Central memory CD4-positive, alpha-beta T cell (primary cell): ENCODE measurements around the gene IRF1.
"Not testable (repeated sequence)": the region's sequence is repeated elsewhere in the genome, so short reads cannot be mapped to it uniquely, and the experiment has no call there.

Experiments used
- DNase-seq: peaks from one replicate; pipeline ENCODE4 v3.0.0; 2022

Gene IRF1

DNA sequence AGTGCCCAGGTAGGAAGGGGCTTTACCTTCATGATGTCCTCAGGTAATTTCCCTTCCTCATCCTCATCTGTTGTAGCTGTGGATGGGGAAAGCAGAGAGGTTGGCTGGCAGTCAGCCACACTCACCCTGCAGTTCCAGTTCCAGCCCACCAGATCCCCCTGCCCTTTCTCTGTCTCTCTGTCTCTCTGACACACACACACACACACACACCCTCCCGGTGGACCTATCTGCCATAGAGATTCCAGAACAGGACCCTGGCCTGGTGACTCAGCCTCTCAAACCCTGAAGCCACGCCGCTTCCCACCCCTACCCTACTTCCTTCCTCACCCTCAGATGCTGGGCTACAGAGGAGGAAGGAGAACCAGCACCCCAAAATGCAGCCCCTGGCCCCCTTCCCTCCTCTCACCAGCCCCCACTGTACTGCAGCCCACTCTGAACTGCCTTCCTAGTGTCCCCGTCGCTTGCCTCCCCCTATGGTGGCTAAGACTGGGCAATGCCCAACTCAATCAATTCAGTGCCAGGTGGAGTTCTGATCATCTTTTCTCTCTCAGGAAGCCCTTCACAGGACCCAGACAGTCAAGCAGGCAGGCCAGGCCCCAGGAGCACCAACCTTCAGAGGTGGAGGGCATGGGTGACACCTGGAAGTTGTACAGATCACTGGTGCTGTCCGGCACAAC lies 4.8 kb downstream of the IRF1 start:
- no peak for DNase-seq

DNA sequence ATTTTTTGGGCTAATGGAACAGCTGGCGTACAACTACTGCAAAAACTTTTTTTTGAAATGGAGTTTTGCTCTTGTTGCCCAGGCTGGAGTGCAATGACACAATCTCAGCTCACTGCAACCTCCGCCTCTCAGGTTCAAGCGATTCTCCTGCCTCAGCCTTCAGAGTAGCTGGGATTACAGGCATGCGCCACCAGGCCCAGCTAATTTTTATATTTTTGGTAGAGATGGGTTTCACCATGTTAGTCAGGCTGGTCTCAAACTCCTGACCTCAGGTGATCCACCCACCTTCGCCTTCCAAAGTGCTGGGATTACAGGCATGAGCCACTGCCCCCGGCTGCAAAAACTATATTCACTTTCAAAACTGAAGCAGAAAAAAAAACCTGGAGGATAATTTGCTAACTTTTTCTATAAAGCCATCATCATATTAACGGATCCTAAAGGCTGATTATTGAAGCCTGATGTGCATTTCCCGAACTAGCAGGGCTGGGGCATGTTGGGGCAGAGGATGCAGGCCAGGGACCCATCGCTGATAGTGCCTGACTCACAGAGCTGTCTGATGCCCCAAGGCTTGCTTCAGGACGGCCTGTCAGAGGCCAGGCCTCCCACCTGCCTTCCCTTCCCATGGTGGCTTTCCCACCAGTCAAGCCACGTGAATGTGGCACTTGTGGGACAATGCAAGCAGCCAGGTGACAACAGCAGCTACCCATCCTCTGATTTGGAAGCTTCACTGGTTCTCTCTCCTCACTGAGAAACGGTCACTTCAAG lies 5.5 kb downstream of the IRF1 start:
- DNase-seq = not testable (repeated sequence)

GRCh38 chr5:132484391-132484725 lies 6.2 kb downstream of the IRF1 start:
- no peak for DNase-seq

- no peak for DNase-seq
Measured at GRCh38 chr5:132483661-132484390, 6.7 kb downstream of the IRF1 start.

GRCh38 chr5:132483101-132483500 lies 7.5 kb downstream of the IRF1 start:
- DNase-seq = no peak

- DNase-seq = no peak
Measured at GRCh38 chr5:132481596-132482211, 8.9 kb downstream of the IRF1 start.

GRCh38 chr5:132480893-132481595 lies 9.5 kb downstream of the IRF1 start:
- no peak for DNase-seq

GRCh38 chr5:132480546-132480892 lies 10.1 kb downstream of the IRF1 start:
- no peak for DNase-seq

DNA sequence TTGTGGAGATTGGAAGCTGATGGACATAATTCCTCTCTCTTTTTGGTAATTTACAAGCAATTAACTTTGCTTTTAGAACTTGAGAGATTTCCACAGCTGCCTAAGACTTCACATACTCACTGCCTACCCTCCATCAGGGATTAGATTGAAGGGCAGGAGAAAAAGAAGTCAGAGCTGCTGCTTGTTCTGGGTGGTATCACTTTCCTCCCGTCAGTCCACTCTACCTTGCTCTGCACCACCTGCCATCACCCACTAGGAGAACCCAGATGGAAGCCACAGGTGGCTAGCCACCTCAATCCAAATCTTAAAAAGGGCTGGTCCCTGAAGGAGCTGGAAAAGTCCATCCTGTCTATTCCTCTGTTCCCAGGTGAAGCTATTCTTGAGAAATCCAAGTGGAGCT lies 10.5 kb downstream of the IRF1 start:
- DNase-seq = no peak

- DNase-seq = no peak
Measured at GRCh38 chr5:132479111-132479951, 11.2 kb downstream of the IRF1 start.

GRCh38 chr5:132478366-132478871 lies 12.2 kb downstream of the IRF1 start:
- no peak for DNase-seq

DNA sequence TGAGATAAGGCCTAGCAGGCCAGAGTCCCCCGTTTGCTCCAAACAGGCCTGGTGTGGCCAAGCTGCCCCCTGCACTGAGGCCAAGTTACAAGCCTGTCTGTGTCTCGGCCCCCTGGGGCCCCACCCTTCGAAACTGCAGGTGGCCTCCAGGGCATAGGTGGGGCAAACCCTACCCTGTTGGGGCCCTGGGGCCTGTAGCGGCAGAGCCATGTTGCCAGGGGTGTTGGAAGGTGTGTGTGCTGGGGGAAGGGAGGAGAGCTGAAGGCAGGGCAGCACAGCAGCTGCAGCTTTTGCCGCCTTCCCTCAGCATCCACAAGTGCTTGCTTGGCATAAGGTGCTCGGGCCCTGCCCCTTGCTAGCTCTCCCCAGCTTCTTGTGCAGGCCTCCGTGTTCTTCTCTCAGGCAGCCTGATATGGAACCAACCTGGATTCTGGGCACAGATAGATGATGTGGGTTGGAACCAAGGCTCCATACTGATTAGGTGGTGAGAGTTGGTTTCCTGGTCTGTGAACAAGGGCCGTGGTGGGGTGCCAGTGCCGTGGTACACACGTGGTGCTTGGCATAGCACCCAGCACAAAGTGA lies 12.7 kb downstream of the IRF1 start:
- no peak for DNase-seq

- no peak for DNase-seq
Measured at GRCh38 chr5:132476876-132477781, 13.4 kb downstream of the IRF1 start.

GRCh38 chr5:132475987-132476875 lies 14.3 kb downstream of the IRF1 start:
- DNase-seq = no peak

DNA sequence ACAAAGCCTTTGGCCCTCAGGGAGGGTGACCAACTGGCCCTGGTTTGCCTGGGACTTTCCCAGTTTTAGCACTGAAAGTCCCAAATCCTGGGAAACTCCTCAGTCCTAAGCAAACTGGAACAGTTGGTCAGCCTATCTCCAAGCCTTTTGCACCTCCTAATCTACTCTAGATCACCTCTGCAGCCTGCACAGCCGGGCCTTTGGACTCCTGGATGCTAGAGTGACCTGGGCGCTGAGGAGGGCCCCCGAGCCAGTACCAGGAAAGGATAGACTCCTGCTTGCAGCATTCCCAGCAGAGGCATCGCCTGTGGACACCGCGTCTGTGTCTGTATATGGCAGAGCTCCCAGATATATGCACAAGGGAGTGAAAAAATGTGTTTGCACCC lies 15.1 kb downstream of the IRF1 start:
- no peak for DNase-seq

DNA sequence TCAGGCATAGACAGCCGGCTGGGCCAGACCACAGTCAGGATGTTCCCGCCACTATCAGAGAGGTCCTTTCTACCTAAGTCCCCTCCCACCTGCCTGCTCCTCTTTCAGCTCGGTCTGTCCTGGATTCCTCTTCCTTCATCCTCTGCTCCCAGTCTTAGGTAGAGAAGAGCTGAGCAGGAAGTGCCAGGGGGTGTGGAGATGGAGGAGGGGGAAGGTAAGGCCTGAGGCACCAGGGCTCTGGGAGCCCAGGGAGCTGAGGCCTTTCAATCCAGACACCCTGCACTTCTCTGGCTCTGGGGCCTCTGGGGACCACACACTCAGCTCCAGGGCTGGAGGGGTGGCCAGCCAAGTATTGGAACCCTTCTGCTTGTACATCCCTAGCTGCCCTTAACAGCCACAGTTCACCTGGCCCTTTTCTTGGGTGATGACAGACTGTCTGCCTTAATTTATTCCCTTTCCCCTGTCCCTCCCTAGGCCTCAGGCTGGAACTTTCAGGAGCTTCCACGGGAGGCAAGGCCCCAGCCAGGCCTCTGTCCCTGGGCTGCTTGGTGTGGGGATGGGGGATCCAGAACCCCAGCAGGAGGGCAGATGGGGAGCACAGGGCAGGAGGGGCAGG lies 15.6 kb downstream of the IRF1 start:
- DNase-seq = no peak

GRCh38 chr5:132474131-132474723 lies 16.3 kb downstream of the IRF1 start:
- no peak for DNase-seq

GRCh38 chr5:132473668-132474067 lies 16.9 kb downstream of the IRF1 start:
- DNase-seq = no peak
